Fibroblast of skin of scalp (primary cell): Measurements from ENCODE around the gene EWSR1.

Source experiments
- DNase-seq: peaks from one replicate; pipeline ENCODE4 v3.0.0-alpha.2; 2013

EWSR1 gene

GRCh38 chr22:29269731-29270474 is 1.8 kb downstream of the EWSR1 start:
- no peak for DNase-seq

DNA sequence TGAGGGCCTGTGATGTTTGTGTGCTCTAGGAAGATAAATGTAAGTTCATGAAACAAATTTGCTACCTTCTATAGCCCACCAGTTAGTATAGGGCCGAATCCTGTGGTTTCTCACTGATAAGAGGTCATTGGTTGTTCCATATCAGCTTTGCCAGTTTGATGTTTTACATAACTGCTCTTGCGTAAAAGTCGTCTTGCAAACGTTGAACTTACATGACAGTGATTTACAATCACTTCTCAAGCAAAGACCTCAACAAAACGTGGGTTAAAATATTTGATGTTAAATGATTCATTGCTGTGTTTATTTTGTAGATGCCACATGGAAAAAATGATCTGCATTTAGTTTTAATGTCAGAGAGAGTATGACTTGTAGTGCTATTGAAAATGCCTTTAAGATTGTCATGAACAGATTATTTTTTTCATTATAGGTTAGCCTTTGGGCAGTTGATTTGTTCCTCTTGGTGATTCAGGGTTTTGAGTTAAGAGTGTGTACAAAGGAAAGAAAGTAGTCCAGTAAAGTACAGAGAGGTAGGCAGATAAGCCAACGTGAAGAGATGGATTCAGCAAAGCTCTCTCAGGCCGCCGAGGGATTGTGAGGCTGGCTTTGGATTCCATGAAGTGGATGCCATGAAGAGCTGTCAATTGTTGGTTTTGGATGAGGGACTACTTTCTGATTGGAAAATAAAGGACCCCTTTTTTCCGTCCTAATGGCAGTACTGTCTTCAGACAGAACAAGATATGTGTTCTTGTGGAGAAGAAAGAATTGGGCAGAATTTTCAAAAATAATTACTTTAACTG is 2.6 kb downstream of the EWSR1 start:
- DNase-seq: peak; percentile 30

DNA sequence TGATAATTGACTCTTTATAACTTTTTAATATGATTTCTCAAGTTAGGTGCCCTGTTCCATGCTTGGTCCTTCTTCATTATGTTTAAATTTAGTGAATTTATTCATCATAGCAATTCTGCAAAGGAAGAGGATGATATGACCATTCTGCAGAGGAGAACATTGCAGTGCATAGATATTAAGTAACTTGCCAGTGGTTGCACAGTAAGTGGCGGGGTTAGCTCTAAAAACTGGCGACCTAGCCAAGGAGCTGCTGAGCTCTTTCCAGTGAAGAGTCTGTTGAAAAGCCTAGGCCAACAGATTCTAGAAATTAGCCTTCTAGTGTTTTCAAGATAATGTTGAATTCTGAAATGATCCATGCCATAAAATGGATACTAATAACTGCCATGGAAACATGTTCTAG is 4.6 kb downstream of the EWSR1 start:
- no peak for DNase-seq

- DNase-seq: no peak
These were observed 7.1 kb downstream of the EWSR1 start for GRCh38 chr22:29275167-29275566.

DNA sequence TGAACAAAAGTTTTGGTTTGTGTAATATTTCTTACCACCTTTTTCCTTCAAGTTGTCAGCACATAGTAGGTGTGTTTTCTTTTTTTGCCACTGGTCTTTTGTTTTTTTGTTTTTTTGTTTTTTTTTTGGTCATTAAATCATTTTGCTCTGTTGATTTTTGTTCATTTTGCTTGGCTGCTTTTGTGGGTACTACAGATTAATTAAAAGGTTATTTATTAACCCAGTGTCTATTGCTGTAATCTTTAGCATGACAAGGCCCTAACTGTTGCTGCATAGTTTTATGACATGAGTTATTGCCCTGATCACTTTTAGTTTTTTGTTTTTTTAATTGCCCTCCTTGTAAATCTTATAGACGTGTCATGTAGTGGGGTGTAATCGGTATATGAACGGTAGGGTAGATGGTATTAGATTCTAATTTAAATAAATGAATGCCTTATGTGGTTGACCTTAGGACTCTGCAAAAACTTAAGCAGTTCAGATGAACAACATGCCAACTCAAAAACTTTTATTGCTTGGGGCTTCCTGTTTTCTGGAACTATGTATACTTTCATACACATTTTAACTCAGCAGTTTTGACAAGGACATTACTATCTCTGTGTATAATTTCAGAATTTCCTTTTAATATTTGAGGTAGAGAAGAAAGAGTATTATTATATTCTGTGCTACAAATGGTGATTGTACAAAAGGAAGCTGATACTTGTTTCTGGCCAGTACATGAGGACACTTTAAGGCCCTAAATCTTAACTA is 7.9 kb downstream of the EWSR1 start:
- no peak for DNase-seq

GRCh38 chr22:29277927-29278326 is 9.9 kb downstream of the EWSR1 start:
- DNase-seq: no peak

DNA sequence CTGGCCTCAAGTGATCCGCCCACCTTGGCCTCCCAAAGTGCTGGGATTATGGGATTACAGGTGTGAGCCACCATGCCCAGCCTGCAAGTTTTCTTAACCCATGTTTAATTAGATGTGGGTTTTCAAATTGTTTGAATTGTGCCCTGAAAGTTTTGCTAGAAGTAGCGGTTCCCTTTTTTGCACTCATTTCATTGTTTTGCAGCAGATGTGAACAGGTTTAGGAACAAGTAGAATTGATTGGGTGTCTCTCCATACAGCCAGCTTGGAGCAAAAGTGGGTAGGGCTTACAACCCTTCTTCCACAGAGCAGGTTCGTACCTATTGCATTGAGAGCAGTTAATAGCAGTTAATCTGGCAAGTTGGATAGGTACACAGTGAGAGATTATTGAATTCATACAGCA is 16.1 kb downstream of the EWSR1 start:
- no peak for DNase-seq

GRCh38 chr22:29288837-29289236 is 20.8 kb downstream of the EWSR1 start:
- no peak for DNase-seq

DNA sequence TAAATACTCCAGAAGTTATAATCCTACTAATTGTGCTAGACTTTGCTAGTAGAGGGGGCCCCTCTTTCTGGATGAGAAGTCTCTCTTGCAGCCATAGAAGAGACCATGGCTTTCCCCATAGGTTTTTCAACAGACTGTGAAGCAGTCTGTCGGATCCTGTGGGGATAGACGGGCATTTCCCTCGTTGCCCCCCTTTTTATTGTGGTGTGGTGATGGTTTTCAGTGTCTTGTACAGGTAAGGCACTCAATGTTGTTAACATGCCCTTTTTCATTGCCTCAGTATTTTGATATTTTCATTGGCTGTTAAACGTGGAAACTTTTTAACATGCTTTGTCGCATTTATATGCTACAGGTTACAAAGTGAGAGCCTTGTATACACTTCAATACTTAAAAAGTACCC is 22.0 kb downstream of the EWSR1 start:
- DNase-seq: no peak

GRCh38 chr22:29291215-29291614 is 23.1 kb downstream of the EWSR1 start:
- no peak for DNase-seq

GRCh38 chr22:29292379-29292778 is 24.3 kb downstream of the EWSR1 start:
- DNase-seq: no peak

DNA sequence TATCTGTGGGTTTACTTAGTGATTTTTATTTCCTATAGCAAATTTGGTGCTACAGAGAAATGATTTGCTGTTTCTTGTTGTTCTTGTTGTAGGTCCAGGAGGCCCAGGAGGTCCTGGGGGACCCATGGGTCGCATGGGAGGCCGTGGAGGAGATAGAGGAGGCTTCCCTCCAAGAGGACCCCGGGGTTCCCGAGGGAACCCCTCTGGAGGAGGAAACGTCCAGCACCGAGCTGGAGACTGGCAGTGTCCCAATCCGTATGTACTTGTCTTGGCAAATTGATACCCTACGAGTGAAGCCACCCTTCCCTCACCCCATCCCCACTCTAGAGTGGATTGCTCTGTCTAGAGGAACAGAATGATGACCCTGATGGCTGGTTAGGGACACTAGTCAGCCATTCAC is 30.6 kb downstream of the EWSR1 start:
- DNase-seq: no peak

DNA sequence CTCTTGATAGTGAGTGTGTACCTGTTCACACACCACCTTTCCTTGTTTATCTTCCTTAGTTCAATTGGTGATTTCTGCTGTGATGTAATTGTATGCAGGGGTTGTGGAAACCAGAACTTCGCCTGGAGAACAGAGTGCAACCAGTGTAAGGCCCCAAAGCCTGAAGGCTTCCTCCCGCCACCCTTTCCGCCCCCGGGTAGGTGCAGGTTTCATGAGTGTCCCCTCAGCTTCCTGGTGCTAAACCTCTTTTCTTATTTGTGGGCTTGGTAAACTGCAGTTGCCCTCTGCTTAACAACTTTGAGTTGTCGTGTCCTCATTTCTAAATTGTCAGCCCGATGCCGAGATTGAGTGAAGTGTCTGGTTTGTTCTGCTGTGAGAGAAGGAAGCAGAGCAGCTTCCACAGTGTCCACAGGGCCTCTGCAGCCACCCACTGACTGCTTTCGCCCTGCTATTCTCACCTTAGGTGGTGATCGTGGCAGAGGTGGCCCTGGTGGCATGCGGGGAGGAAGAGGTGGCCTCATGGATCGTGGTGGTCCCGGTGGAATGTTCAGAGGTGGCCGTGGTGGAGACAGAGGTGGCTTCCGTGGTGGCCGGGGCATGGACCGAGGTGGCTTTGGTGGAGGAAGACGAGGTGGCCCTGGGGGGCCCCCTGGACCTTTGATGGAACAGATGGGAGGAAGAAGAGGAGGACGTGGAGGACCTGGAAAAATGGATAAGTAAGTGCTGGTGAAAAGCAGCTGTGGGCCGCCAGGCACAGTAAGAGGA is 31.2 kb downstream of the EWSR1 start:
- no peak for DNase-seq

DNA sequence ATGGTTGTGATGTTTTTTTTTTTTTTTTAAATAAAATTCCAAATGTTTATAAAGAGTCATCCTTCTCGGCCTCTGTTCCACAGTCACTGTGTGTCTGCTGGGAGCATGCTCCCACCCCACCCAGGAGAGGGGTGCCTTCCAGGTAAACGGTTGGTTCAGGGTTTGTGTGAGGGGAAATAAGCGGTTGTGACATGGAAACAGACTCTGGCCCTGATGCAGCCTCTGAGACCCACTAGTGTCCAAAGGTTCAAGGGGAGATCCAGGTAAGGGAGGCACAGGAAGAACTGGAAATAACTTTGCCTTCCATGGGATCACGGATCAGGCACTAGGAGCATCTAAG is 32.4 kb downstream of the EWSR1 start:
- DNase-seq: no peak

DNA sequence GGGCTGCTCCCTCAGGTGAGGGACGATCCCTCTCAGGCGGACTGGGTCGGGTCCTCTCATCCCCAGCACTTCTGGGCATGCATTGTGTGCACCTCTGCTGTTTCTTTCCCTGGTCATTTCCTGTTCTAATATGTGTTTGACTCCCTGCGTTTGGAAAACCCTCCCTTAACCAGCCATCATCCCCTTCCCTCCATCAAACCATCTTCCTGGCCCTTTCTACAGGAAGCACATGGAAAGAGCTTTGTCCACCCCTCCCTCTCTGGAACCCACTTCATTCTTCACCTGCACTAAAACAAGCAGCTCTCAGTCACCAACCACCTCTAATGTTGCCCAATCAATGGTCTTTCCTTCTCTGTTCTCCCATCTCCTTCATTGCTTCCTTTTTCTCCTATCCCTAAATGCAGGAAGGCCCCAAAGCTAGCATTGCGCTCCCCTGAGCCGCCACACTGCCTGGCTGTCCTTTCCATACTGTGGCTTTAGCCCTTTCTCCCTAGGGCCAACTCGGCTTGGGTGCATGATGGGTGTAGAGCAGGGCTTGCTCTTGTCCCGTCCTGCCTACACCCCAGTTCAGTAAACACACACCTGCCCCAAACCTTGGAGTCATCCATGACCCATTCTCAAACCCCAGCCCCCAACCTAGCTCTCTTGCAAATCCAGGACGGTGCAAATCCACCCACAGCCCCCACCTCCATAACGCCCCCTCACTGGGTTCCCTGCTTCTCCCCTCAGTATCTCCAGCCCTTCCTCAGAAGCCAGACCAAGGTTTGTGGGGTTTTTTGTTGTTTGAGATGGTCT is 32.9 kb downstream of the EWSR1 start:
- DNase-seq: no peak

- no peak for DNase-seq
These were observed 33.8 kb downstream of the EWSR1 start for GRCh38 chr22:29301716-29302401.

GRCh38 chr22:29302402-29302680 is 34.3 kb downstream of the EWSR1 start:
- DNase-seq: no peak

GRCh38 chr22:29302681-29303465 is 34.8 kb downstream of the EWSR1 start:
- DNase-seq: no peak

DNA sequence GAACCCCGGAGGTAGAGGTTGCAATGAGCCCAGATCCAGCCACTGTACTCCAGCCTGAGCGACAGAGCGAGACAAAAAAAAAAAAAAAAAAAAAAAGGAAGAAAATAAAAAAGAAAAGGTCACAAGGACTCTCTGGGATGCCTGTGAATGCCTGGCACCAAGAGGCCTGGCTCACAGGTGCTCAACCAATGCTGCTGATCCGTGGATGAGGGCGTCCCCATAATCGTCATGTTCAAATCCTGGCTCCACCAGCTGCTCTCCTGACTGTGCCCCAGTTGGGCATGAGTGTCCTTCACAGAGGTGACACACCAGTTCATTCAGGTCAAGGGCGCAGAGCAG is 37.7 kb downstream of the EWSR1 start:
- no peak for DNase-seq

- peak; percentile 83 for DNase-seq
These were observed 38.2 kb downstream of the EWSR1 start, which contains the start of gene GAS2L1 for GRCh38 chr22:29306175-29306834. TSS of gene GAS2L1 (plus strand) at chr22:29306650. CDS start at chr22:29308106, 1,456 bp downstream.
